ENCODE results near the gene MSANTD1.

DNA sequence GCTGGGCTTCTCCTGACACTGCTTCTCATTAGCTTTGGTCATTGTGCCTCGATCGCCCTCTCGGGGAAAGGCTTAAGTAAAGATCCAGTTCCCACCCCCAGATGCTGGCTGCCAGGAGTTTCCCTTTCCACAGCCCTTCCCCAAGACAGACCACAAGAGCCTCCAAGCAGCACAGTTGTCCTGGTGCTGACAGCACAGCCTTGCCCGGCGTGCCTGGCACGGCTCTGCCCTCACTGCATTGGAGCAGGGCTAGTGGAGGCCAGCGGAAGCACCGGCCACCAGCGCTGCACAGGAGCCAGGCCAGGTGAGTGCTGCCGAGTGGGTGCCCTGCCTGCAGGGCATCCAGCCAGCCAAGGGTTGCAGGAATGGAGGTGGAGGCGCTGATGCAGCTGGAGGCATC, 9.7 kb upstream of the MSANTD1 start:
- TF ChIP-seq, protein P1, sequence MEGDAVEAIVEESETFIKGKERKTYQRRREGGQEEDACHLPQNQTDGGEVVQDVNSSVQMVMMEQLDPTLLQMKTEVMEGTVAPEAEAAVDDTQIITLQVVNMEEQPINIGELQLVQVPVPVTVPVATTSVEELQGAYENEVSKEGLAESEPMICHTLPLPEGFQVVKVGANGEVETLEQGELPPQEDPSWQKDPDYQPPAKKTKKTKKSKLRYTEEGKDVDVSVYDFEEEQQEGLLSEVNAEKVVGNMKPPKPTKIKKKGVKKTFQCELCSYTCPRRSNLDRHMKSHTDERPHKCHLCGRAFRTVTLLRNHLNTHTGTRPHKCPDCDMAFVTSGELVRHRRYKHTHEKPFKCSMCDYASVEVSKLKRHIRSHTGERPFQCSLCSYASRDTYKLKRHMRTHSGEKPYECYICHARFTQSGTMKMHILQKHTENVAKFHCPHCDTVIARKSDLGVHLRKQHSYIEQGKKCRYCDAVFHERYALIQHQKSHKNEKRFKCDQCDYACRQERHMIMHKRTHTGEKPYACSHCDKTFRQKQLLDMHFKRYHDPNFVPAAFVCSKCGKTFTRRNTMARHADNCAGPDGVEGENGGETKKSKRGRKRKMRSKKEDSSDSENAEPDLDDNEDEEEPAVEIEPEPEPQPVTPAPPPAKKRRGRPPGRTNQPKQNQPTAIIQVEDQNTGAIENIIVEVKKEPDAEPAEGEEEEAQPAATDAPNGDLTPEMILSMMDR (IDR thresholded peaks at IDR 0.05; ENCODE audit: insufficient read depth, low read length), result no peak
- TF ChIP-seq, protein P2, sequence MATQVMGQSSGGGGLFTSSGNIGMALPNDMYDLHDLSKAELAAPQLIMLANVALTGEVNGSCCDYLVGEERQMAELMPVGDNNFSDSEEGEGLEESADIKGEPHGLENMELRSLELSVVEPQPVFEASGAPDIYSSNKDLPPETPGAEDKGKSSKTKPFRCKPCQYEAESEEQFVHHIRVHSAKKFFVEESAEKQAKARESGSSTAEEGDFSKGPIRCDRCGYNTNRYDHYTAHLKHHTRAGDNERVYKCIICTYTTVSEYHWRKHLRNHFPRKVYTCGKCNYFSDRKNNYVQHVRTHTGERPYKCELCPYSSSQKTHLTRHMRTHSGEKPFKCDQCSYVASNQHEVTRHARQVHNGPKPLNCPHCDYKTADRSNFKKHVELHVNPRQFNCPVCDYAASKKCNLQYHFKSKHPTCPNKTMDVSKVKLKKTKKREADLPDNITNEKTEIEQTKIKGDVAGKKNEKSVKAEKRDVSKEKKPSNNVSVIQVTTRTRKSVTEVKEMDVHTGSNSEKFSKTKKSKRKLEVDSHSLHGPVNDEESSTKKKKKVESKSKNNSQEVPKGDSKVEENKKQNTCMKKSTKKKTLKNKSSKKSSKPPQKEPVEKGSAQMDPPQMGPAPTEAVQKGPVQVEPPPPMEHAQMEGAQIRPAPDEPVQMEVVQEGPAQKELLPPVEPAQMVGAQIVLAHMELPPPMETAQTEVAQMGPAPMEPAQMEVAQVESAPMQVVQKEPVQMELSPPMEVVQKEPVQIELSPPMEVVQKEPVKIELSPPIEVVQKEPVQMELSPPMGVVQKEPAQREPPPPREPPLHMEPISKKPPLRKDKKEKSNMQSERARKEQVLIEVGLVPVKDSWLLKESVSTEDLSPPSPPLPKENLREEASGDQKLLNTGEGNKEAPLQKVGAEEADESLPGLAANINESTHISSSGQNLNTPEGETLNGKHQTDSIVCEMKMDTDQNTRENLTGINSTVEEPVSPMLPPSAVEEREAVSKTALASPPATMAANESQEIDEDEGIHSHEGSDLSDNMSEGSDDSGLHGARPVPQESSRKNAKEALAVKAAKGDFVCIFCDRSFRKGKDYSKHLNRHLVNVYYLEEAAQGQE (IDR thresholded peaks at IDR 0.05; ENCODE audit: insufficient replicate concordance, low read depth), result no peak
- no peak for TF ChIP-seq POLR2AphosphoS5 (IDR thresholded peaks at IDR 0.05; ENCODE audit: low read depth)

Data from HL-60 (cell line).